Measurements from ENCODE around the gene C19orf12. TPM values are rescaled to one million over a fixed set of nuclear protein-coding genes. Genes with fewer than 3 reads are reported as not detected.
"Not testable (repeated sequence)": the region's sequence is repeated elsewhere in the genome, so short reads cannot be mapped to it uniquely, and the experiment has no call there.

Gene C19orf12
- polyA plus RNA-seq, 1 donor from 2014 or later: 83.8 TPM

DNA sequence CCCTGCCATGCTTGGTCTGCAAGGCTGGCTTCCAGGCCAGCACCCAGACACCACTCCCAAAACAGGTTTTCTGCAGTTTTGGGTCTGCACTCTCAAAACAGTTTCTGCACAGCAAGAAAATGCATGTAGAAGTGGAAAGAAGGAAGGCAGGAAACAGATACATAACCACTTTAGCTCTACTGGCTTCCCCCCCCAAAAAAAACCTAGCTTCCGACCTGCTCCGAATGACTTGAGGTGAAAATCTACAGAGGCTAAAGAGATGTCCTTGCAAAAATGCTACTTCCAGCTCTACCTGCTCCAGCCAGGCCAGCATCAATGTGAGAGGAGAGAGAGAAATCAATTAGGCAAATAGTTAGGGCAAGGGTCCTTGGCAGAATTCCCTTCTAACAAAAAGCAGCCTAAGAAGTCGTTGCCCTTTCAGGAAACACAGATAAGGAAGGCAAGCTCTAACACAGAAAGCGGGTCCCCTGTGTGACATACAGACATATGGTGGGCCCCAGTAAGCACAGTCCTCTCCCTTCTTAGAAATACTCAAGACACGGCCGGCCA lies 3.4 kb downstream of the C19orf12 start:
- H3K4me2 ChIP-seq (ENCODE audit: low read length): no peak overlapping the region
- H3K36me3 ChIP-seq (ENCODE audit: insufficient read depth, low read length): no peaks in the 10 kb centered on the region
- no peak overlapping the region for H3K27ac ChIP-seq (ENCODE audit: low read length)
- TF ChIP-seq MXI1 (conservative IDR thresholded peaks at IDR 0.05; ENCODE audit: poor library complexity, severe bottlenecking): no peak
- no peak for TF ChIP-seq EZH2 (IDR thresholded peaks at IDR 0.05; ENCODE audit: borderline replicate concordance, insufficient read depth, low read length, poor library complexity, severe bottlenecking)
- TF ChIP-seq REST (IDR thresholded peaks at IDR 0.05; ENCODE audit: borderline replicate concordance): no peak
- no peak for TF ChIP-seq RAD21 (conservative IDR thresholded peaks at IDR 0.05)
- TF ChIP-seq TAF1 (IDR thresholded peaks at IDR 0.05; ENCODE audit: low read depth): no peak
- TF ChIP-seq SMC3 (conservative IDR thresholded peaks at IDR 0.05; ENCODE audit: poor library complexity): no peak
- TF ChIP-seq CTCF (IDR thresholded peaks at IDR 0.05; ENCODE audit: poor library complexity, severe bottlenecking): no peak
- TF ChIP-seq EP300 (conservative IDR thresholded peaks at IDR 0.05; ENCODE audit: poor library complexity, severe bottlenecking): no peak
- no peak for TF ChIP-seq POLR2AphosphoS5 (IDR thresholded peaks at IDR 0.05)
- H3K79me2 ChIP-seq (replicated peaks; ENCODE audit: insufficient read depth, low read length): peaks cover 13% of the 10 kb centered on the region
- peaks cover 5% of the 10 kb centered on the region for H3F3A ChIP-seq (ENCODE audit: insufficient read depth, low read length, poor library complexity, severe bottlenecking)
- no peaks in the 10 kb centered on the region for H3K27me3 ChIP-seq (ENCODE audit: insufficient read depth, low read depth, low read length)
- no peak overlapping the region for H2AFZ ChIP-seq (ENCODE audit: low read depth, low read length)
- no peaks in the 10 kb centered on the region for H3K9me3 ChIP-seq (ENCODE audit: low read length)
- no peak overlapping the region for H3K9ac ChIP-seq (ENCODE audit: low read length)
- no peaks in the 10 kb centered on the region for H3K9me2 ChIP-seq (ENCODE audit: insufficient read depth, low read length)
- H3K4me3 ChIP-seq (ENCODE audit: low read length): no peak overlapping the region
- H4K20me1 ChIP-seq (ENCODE audit: insufficient read depth): no peaks in the 10 kb centered on the region

DNA sequence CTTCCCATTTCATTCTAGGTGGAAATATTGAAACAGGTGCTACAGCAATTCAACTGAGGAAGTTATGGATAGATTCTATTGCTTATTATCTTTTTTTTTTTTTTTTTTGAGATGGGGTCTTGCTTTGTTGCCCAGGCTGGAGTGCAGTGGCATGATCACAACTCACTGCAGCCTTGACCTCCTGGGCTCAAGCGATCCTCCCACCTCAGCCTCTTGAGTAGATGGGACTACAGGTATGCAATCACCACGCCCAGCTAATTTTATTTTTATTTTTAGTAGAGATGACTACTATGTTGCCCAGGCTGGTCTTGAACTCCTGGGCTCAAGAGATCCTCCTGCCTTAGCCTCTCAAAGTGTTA lies 5.6 kb downstream of the C19orf12 start:
- H3K27ac ChIP-seq (ENCODE audit: low read length); H3F3A ChIP-seq (ENCODE audit: insufficient read depth, low read length, poor library complexity, severe bottlenecking): not testable (repeated sequence)
- H3K79me2 ChIP-seq (replicated peaks; ENCODE audit: insufficient read depth, low read length): peaks cover 13% of the 10 kb centered on the region

More for the DNA sequence above, 5.6 kb downstream of the C19orf12 start:
- H3K9me3 ChIP-seq (ENCODE audit: low read length); H3K27me3 ChIP-seq (ENCODE audit: insufficient read depth, low read depth, low read length); H3K9me2 ChIP-seq (ENCODE audit: insufficient read depth, low read length); H2AFZ ChIP-seq (ENCODE audit: low read depth, low read length); H3K9ac ChIP-seq (ENCODE audit: low read length); H4K20me1 ChIP-seq (ENCODE audit: insufficient read depth); H3K4me2 ChIP-seq (ENCODE audit: low read length); H3K4me3 ChIP-seq (ENCODE audit: low read length); H3K36me3 ChIP-seq (ENCODE audit: insufficient read depth, low read length): not testable (repeated sequence)

All from neural cell (in vitro differentiated cells).